Stimulated activated CD4-positive, alpha-beta T cell treated with anti-CD3 and anti-CD28 coated beads, TNF-alpha, amount 100 ng/mL, for 48 hours (primary cell): Measurements from ENCODE around the gene KAT7.

Source experiments
- DNase-seq, 3 donors: peaks; one replicate each; pipeline ENCODE4 v3.0.0-alpha.2; 2020; ENCODE audit warnings: low read depth in 3 of 3

The KAT7 gene

DNA sequence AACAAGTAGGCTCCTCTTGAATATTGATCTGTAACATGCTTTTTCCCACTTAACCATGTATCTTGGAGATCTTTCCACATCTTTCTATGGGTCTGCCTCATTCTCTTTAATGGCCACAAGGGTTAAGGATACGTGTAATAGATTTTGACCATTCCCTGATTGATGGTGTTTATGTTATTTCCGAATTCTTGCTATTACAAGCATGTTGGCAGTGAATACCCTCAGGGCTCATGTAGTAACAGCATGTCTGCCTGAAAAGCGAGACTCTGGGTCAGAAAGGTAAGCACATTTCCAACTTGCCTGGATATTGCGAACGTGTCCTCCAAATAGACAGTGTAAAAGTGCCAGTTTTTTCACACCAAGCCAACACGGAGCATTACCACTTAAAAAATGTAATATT is 54.4 kb downstream of the KAT7 start:
- no peak for DNase-seq

- DNase-seq = peak in 1 of 3 donors; percentile 26
Observed at GRCh38 chr17:49843774-49844350, 55.4 kb downstream of the KAT7 start.

- DNase-seq = no peak
Observed at GRCh38 chr17:49845321-49845720, 56.8 kb downstream of the KAT7 start.

GRCh38 chr17:49846938-49847712 is 58.6 kb downstream of the KAT7 start:
- no peak for DNase-seq

GRCh38 chr17:49848019-49848473 is 59.6 kb downstream of the KAT7 start, which contains the start of gene TAC4:
TAC4 (minus strand) TSS chr17:49848069; CDS start chr17:49848017, 52 bp downstream.
- DNase-seq = no peak

- DNase-seq = no peak
Observed at GRCh38 chr17:49848739-49849138, 60.3 kb downstream of the KAT7 start.

DNA sequence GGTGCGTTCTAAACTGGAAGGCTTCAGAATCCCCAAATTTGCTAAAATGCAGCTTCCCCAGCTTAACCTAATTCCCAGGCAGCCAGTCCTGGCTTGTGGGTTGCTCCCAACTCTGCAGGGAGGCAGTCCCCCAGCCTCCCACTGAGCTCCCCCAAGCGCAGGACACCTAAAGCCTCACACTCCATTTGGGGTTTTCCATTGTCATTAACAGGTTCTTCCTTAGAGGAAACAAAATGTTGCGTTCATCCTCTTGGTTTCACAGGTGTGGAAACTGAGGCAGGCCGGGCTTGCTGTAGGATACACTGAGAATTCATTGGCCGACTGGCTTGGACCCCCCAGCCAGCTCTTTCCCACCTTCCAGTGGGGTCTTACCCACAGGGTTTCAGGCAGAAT is 61.7 kb downstream of the KAT7 start:
- DNase-seq = no peak

GRCh38 chr17:49850772-49851386 is 62.4 kb downstream of the KAT7 start:
- DNase-seq = no peak

- peak; percentile 37 to 72 (median 39) for DNase-seq
Observed at GRCh38 chr17:49851387-49852291, 63.2 kb downstream of the KAT7 start.

DNA sequence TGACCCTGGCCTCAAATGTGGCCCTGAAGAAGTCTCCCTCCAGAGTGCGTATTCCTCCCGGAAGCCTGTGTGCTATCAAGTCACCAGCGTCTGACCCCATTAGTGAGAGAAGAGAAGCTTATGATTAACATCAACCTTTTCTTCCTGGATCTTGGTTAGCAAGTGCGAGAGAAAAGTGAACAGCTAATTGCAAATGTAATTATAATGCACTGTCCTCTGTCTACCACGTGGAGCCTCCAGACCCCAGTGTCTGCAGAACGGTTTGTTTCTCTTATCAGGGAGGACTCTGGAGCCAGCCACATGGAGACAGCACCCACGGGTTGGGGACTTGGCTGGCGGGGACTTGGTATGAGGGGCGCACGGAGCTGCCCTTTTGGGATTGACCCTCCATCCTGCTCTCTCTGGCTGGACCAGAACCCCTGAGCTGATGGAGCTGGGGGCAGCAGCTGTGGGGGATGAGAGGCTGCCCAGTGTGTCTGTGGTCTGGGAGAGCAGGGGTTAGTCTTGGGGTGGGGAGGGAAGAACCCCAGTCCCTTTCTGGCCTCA is 65.1 kb downstream of the KAT7 start:
- DNase-seq = no peak

- DNase-seq = no peak
Observed at GRCh38 chr17:49854126-49854525, 65.6 kb downstream of the KAT7 start.

DNA sequence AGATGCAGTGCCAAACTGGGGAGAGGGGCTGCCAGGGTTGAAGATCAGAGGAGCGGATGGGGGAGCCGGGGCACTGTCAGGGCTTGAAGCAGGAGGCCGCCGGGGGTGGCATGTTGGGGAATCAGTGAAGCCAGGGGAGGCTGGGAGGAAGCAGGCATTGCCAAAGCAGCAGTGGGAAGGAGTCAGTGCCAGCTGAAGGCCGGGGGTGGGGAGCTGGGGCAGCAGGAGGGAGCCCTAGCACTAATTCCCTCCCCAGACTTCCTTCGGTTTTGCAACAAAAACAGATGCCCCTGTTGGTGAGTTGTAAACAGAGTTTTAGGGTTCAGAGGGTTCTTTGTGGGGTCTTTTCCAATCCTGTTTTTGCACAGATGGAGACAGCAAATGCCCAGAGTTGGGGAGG is 70.3 kb downstream of the KAT7 start:
- no peak for DNase-seq

- no peak for DNase-seq
Observed at GRCh38 chr17:49859991-49860953, 71.8 kb downstream of the KAT7 start.

GRCh38 chr17:49861150-49861884 is 72.8 kb downstream of the KAT7 start:
- DNase-seq = peak; percentile 15 to 33 (median 20)

GRCh38 chr17:49862781-49863331 is 74.4 kb downstream of the KAT7 start:
- DNase-seq = no peak

DNA sequence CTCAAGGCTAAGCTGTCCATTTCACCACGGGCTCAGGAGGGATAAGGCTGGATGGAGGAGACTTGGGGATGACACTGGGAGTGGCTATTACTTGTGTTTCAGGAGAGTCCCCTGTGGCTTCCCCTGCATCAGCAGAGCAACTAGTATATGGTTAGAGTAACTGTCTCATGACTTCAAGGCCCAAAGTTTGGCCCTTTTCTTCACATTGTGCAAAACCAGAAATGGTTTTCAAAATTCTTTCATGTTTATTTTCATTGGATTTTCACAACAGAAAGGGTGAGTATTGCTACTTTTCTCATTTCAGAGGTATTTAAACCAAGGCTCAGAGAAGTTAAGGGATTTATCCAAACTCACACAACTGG is 77.5 kb downstream of the KAT7 start:
- no peak for DNase-seq

DNA sequence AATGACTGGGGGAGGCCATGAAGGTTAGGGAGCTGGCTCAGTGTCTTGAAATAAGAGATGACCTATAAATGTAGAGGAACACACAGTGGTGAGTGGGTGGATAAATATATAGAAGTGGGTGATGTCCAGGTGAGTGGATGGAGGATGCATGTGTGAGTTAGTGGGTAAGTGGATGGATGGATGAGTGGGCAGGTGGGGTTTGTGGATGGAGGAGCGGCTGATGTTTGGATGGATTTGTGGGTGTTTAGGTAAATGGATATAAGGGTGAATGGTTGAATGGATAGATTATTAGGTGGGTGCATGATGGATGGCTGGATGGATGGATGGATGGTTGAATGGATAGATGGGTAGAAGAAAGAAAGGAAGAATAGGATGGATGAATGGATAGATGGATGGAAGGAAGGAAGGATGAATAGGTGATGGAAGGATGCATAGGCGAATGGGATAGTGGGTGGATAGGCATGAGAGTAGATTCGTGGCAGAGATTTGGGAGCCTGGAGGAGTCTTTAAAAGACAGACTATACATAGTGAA is 78.5 kb downstream of the KAT7 start:
- DNase-seq = no peak

- no peak for DNase-seq
Observed at GRCh38 chr17:49869038-49869374, 80.5 kb downstream of the KAT7 start.

DNA sequence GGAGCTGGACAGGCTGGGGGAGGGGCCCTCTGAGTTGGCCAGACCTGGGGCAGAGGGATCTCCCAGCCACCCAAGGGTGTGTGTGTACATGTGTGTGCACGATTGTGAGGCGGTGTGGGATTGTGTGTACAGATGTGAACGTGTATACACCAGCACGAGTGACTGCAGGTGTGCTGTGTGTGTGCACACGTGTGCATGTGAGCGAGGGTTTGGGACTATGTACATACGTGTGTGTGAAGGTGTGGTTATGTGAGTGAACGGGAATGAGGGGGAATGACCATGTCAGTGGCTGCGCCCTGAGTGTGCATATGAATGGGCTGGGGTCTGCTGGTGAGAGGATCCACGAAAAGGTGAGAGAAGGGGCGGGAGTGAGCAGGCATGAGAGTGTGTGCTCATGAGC is 81.8 kb downstream of the KAT7 start:
- no peak for DNase-seq
